ENCODE results near the gene TIPARP.

TIPARP gene

GRCh38 chr3:156676768-156677479 is 2.5 kb downstream of the TIPARP start:
- no peak for DNase-seq

DNA sequence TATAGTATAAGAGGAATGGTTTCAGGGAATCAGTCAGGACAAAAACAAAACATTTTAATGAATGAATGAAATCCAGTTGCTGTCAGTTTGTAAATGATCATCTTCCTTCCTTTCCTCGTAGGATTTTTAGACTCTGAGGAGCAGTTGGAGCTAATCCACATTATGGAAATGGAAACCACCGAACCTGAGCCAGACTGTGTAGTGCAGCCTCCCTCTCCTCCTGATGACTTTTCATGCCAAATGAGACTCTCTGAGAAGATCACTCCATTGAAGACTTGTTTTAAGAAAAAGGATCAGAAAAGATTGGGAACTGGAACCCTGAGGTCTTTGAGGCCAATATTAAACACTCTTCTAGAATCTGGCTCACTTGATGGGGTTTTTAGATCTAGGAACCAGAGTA is 3.1 kb downstream of the TIPARP start:
- no peak for DNase-seq

- no peak for DNase-seq
These were observed 3.8 kb downstream of the TIPARP start for GRCh38 chr3:156678197-156678596.

DNA sequence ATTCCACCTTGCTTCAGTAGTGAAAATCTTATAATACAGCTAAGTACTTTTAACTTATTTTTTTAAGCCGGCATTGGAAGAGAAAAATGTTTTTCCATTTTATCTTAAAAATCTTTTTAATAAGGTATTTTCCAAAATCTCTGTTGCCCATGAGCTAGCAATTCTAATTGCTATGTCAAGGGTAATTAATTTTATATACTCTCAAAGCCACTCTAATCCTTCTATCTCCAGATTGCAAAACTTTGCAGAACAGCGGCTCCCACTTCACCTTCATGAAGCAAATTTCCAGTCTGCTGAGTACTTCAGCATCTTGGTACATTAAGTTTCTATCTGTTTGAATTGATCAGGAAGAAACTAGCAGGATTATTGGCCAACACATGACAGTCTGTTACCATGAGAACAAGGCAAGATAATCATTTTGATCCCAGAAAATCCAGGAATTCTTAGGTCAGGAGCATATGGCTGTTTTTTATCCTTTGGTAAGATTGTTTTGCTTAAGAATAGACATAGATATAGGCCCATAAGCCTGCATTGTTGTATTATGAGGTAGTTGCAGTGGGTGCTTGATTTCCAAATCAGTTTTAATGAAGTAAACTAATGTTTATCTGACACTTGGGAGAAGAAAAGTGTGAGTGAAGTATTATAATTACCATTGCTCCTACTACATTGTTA is 6.0 kb downstream of the TIPARP start:
- DNase-seq, result no peak

GRCh38 chr3:156681002-156681401 is 6.6 kb downstream of the TIPARP start:
- peak; percentile 73 for DNase-seq

GRCh38 chr3:156682501-156682900 is 8.1 kb downstream of the TIPARP start:
- DNase-seq, result no peak

GRCh38 chr3:156682963-156683362 is 8.6 kb downstream of the TIPARP start:
- DNase-seq, result no peak

DNA sequence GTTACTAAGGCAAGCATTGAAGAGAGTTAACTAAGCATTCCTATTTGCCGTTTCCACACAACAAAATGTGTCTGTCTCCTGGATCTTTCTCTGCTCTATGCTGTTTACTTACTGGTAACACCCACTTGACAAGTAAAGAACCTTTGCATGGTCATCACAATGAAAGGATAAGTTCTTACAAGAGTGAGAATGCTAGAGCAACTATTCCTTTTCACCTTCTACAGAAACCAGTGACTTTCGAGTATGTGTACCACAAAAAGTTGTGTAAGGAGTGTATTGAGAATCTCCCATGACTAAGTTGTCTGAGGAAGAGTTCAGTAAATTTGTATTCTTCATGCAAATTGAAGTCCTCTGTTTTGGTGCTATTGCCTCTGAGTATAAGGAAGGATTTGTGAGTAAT is 10.8 kb downstream of the TIPARP start:
- DNase-seq, result peak; percentile 64

DNA sequence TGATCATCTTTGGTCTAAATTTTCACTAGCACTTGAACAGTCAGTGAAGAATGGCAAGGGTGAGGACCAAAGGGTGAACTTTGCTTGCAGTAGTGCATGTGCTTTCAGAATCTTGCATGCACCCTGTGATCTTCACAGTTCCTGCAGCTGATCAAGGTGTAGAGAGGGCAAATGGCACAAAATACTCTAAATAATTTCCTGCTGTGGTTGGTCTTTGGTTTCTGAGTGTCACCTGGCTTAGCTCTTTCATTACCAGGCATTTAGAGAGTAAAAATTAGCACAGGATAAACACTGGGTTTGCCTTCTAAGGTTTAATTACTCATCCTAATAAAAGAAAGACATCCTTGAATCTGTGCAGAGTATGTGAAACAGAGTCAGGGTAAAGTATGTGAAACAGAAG is 11.4 kb downstream of the TIPARP start:
- no peak for DNase-seq

GRCh38 chr3:156687023-156687422 is 12.6 kb downstream of the TIPARP start:
- DNase-seq, result no peak

- no peak for DNase-seq
These were observed 14.5 kb downstream of the TIPARP start for GRCh38 chr3:156688632-156689452.

- no peak for DNase-seq
These were observed 15.2 kb downstream of the TIPARP start for GRCh38 chr3:156689608-156690007.

GRCh38 chr3:156691920-156692319 is 17.5 kb downstream of the TIPARP start:
- peak; percentile 84 for DNase-seq

DNA sequence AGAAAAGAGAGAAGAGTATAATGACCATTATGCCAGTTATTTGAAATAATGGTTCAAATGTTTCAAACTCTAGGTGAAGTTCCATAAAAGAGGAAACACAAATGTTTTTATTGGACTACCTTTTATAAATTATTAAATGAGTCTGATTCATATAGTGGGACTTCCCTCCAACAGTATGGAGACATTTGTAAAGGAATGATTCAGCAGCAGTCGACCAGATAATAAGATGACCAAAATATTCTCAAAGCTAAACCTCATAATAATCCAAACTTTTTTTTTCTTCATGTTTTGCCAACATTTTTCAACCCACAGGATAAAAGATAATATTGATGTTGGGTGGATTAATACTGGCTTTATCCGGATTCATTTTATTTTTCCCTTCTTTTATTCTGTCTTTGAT is 18.8 kb downstream of the TIPARP start:
- peak; percentile 51 for DNase-seq

DNA sequence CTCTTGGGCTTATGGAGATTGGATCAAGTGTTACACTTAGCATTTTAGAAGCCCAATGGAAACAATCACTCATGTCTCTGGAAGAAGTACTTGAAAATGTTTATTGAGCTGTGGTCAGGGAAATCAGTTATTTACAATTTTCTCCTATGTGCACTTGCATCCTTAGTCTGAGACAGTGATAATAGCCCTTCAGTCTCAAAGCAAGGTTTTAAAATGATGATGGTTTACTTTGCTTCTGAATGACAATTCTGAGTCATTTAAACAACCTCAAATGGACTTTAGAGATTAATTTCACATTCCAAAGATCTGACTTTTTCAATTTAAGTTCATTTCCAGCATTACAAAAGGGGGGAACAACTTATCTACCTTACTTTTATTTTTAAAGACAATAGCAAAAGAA is 20.1 kb downstream of the TIPARP start:
- DNase-seq, result peak; percentile 68

DNA sequence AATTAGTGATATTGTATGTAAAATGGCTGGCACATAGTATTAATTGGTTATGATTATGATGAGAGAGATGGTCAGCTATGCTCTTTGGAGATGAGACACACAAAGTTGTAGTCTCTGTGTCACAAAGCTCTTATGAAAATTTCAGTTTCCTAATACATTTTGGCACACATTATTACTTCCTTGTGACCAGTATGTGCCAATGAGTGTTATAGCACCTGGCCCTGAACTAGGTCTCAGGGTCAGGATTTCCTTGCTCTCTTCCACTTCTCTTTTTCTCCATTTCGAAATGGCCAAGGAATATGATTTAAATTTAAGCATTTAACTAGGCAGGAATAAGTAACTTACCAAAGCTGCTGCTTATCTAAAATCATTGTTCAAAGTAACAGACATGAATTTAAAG is 28.0 kb downstream of the TIPARP start:
- no peak for DNase-seq

GRCh38 chr3:156704370-156705036 is 30.1 kb downstream of the TIPARP start:
- DNase-seq, result no peak

DNA sequence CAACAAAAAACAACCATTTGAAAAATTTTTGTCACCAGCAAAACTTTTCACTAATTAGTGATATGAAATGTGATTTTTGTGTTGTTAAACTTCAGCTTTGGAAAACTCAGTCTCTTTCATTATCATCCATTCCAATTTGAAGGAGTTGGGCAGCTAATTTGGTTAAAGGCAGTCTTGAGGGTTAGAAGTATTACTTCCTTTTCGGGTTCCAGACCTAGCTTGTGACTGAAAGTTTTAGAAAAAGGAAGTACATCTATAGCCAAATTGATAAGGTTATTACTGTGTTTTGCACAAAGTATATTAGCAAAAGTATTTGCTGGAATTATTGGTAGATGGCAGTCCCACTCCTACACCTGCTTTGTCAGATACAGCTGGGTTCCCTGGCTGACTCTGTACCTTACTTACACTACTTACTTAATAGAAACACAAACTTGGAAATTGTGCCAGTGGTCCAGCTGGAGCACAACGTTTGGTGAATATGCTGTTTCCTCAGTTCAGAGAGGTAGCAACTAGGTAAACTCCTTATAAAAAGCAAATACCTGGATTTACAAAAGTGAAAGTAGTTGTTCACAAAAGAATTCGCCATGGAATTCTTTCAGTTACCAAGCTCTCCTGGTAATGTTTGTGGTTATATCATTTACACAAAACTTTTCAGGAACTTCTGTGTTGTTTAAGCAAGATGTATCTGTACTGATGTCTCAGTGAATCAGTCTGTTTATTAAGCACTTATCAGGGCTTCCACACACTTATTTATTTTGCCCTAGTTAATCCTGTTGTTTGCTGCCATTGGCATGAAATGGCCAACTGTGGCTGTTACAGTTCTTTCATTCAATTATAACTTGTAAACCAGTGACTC is 31.6 kb downstream of the TIPARP start:
- DNase-seq, result no peak

DNA sequence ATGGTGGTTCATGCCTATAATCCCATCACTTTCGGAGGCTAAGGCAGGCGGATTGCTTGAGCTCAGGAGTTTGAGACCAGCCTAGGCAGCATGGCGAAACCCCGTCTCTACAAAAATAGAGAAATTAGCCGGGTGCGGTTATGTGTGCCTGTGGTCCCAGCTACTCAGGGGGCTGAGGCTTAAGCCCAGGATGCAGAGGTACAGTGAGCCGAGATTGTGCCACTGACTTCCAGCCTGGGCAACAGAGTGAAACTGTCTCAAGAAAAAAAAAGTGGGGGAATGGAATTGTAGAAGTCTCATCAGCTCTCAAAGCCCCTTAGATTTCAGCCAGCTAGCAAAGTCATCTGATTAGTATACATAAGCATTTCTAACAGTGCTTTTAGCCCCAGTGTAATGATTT is 33.2 kb downstream of the TIPARP start:
- DNase-seq, result no peak

DNA sequence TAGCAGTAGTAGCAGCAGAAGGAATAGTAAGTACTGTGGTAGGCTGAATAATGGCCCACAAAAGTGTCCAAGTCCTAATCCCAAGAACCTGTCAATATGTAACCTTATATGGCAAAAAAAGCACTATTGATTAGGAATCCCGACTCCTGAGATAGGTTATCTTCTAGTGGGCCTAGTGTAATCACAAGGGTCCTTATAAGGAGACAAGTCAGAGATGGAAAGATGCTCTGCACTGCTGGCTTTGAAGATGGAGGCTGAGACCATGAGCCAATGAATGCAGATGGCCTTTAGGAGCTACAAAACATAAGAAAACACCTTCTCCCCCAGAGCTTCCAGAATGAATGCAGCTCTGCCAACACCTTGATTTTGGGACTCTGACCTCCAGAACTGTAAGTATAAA is 36.0 kb downstream of the TIPARP start:
- DNase-seq, result no peak

GRCh38 chr3:156711113-156711512 is 36.7 kb downstream of the TIPARP start:
- no peak for DNase-seq

DNA sequence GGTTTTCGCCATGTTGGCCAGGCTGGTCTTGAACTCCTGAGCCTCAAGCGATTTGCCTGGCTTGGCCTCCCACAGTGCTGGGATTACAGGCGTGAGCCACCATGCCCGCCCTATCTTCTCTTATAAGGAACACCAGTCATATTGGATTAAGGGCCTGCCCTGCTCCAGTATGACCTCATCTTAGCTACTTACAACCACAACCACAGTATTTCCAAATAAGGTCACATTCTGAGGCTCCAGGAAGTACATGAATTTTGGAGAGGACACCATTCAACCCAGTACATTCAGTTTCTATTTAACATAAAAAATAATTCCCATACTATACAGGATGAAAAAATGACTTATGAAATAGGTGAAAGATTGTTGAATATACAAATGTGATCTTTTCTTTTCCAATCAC is 37.6 kb downstream of the TIPARP start:
- DNase-seq, result peak; percentile 57

Measured in HCEC 1CT (cell line).